ENCODE data around the gene THBD. TPM values are rescaled to one million over a fixed set of nuclear protein-coding genes. Genes with fewer than 3 reads are reported as not detected.

The THBD gene
- total and polyA plus RNA-seq, 9 of the 15 experiments (the other 6 are each of a cell fraction or from before 2014, with no cell fraction given): 0.07 to 0.49 (median 0.33) TPM

DNA sequence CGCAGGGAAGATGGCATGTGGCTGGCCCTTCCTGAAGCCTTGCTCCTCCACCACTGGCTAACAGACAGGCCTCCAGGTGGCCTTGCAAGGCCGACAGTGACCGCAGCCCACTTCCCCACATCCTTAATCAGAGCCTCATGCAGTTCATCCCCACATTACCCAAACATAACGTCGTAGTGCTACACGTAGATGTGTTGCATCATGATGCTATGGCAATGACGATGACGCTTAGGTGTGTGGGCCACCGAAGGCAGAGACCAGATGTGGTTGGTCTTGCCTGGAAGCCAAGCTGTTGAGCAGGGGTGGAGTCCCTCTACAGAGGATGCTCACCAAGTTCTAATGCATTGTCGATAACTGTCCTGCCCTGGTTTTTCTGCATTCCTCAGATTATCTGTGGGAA, 31.0 kb upstream of the THBD start:
- H3K79me2 ChIP-seq (ENCODE audit: control insufficient read depth, insufficient read depth, low read length): no peaks in the 10 kb centered on the region
- in situ Hi-C loops (cut with MboI): no loop called here
- no peak for DNase-seq (ENCODE audit: extremely low read depth in 1 of 4, low spot score in 3 of 4)
- intact Hi-C loops (cut with micrococcal nuclease): no loop called here
- H4K20me1 ChIP-seq (replicated peaks; ENCODE audit: control insufficient read depth, insufficient read depth, low read length): no peaks in the 10 kb centered on the region
- no peak overlapping the region for H3K9ac ChIP-seq (ENCODE audit: insufficient read depth in 1 of 2, low read depth in 2 of 2, low read length in 2 of 2)
- no peak overlapping the region for H2AFZ ChIP-seq (ENCODE audit: low read depth, low read length)
- no peak for FAIRE-seq
- no peak overlapping the region for H3K4me2 ChIP-seq (ENCODE audit: insufficient read depth, low read length)
- H3K4me3 ChIP-seq: no peak overlapping the region
- ChIA-PET CTCF (ENCODE audit: low intra/inter-chr PET ratio) (no interaction called here), POLR2A (no interaction called here)
- no TSS peak for BruUV-seq (replicated peaks)
- no peaks in the 10 kb centered on the region for H3K27me3 ChIP-seq (ENCODE audit: control insufficient read depth in 2 of 2, insufficient read depth in 2 of 2, low read length in 2 of 2)
- no peaks in the 10 kb centered on the region for H3K9me1 ChIP-seq (ENCODE audit: control insufficient read depth, insufficient read depth, low read length)
- H3K36me3 ChIP-seq (ENCODE audit: control insufficient read depth, insufficient read depth, low read length): no peaks in the 10 kb centered on the region
- H3K27ac ChIP-seq (ENCODE audit: extremely low read depth, low read depth, low read length): no peak overlapping the region
- H3K9me3 ChIP-seq (replicated peaks; ENCODE audit: control insufficient read depth, insufficient read depth, low read depth, low read length): no peaks in the 10 kb centered on the region
- peaks cover 2 to 19% of the 10 kb centered on the region in 2 experiments; a peak in 3 of 5 replicates for H3K4me1 ChIP-seq (replicated peaks in 1 of 2; ENCODE audit: control insufficient read depth in 2 of 2, insufficient read depth in 2 of 2, low read length in 2 of 2)
- TF ChIP-seq, protein P1, sequence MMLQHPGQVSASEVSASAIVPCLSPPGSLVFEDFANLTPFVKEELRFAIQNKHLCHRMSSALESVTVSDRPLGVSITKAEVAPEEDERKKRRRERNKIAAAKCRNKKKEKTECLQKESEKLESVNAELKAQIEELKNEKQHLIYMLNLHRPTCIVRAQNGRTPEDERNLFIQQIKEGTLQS (IDR thresholded peaks at IDR 0.05): peak; percentile 34; the same call in 1 of the 2 replicates
- TF ChIP-seq, protein P1 (CRISPR knock-in tag; conservative IDR thresholded peaks at IDR 0.05): no peak
- TF ChIP-seq HSF4 (CRISPR knock-in tag; IDR thresholded peaks at IDR 0.05; ENCODE audit: borderline replicate concordance) (no peak), SMARCB1 (IDR thresholded peaks at IDR 0.05; ENCODE audit: insufficient read length, low read depth) (no peak), SLC30A9 (CRISPR knock-in tag; IDR thresholded peaks at IDR 0.05) (no peak)
- TF ChIP-seq, protein P2, sequence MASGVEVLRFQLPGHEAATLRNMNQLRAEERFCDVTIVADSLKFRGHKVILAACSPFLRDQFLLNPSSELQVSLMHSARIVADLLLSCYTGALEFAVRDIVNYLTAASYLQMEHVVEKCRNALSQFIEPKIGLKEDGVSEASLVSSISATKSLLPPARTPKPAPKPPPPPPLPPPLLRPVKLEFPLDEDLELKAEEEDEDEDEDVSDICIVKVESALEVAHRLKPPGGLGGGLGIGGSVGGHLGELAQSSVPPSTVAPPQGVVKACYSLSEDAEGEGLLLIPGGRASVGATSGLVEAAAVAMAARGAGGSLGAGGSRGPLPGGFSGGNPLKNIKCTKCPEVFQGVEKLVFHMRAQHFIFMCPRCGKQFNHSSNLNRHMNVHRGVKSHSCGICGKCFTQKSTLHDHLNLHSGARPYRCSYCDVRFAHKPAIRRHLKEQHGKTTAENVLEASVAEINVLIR (CRISPR knock-in tag; IDR thresholded peaks at IDR 0.05): no peak
- ATAC-seq: no peak
- WGBS (ENCODE audit: insufficient coverage, low coverage, missing lambda C conversion rate): 58% methylated on average over 10 of the region's 10 CpGs
